HS-27A (cell line): ENCODE data around the gene TRAK1.

Experiments used
- DNase-seq: peaks from one replicate; pipeline ENCODE4 v3.0.0-alpha.2; 2012; ENCODE audit warnings: low read depth, missing footprints

Gene TRAK1

GRCh38 chr3:42068303-42069088, 22.7 kb upstream of the TRAK1 start:
- no peak for DNase-seq

DNA sequence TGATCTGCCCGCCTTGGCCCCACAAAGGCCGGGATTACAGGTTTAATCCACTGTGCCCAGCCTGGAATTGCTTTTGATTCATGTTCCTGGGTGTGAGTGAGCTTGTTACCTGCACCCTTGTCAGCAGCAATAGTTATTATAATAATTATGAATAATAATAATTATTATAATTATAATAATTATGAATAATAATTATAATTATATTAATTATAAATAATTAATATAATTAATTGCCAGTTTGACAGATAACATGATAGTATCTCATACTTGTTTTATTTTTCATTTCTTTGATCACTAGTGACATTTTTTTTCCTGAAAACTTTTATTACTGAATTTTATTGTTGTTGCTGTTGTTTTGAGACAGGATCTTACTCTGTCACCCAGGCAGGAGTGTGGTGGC, 21.1 kb upstream of the TRAK1 start:
- no peak for DNase-seq

- no peak for DNase-seq
Observed at GRCh38 chr3:42070524-42070923, 20.6 kb upstream of the TRAK1 start.

DNA sequence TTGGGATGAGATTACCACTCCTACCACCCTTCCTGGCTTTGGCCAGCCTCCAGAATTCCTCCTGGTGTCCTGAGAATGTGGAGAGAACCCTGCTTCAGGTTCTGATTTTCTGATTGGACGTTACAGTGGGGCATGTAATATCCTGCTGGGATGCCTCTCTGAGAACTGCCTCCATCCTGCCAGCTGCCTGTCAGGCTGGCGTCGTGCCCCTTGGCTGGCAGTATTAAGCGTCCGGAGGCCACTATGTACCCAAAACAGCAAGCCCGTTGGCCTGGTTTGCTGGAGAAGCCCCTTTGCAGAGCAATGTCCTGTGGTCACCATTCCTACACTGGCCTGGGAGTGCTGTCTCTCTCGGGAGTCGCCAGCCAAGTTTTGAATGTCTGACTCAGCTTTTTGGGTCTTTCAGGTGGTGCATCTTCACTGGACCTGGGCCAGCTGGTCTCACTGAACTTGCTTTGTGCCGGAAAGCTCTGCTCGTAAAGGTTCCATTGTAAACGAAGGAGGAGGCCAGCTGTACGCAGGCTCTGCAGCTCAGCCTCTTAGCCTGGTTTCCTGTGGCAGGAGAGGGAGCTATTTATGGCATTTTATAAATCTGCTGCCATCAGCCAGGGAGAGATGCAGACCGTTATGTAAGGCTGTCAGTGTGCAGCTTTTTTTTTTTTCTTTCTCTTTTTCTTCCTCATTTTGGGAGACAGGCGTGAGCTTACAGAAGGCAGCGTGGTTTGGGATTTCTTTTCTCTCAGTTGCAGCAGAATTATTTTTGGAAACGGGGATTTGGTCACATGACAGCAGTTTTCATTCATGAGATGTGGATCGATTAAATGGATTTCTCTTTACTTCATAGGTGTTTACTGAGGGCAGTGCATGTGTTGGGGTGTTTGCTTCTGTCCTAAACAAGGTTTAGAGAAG, 19.0 kb upstream of the TRAK1 start:
- peak; percentile 77 for DNase-seq

- DNase-seq = no peak
Observed at GRCh38 chr3:42072831-42073301, 18.3 kb upstream of the TRAK1 start.

DNA sequence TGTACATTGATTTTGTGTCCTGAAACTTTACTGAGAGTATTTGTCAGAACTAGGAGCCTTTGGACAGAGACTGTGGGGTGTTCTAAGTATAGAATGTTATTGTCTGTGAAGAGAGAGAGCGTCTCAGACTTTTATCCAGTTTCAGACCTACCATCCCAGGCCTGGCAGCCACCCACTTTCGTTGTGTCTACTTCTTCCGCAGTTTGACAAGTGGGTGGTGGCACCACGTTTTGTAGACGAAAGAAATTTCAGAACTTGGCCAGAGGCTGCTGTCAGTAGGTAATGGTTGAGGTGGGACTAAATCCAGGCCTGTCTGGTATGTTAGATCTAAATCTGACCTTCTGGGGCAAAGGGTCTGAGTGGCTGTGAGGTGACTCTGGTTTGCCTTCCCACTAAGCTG, 13.4 kb upstream of the TRAK1 start:
- no peak for DNase-seq

- no peak for DNase-seq
Observed at GRCh38 chr3:42078677-42079076, 12.5 kb upstream of the TRAK1 start.

DNA sequence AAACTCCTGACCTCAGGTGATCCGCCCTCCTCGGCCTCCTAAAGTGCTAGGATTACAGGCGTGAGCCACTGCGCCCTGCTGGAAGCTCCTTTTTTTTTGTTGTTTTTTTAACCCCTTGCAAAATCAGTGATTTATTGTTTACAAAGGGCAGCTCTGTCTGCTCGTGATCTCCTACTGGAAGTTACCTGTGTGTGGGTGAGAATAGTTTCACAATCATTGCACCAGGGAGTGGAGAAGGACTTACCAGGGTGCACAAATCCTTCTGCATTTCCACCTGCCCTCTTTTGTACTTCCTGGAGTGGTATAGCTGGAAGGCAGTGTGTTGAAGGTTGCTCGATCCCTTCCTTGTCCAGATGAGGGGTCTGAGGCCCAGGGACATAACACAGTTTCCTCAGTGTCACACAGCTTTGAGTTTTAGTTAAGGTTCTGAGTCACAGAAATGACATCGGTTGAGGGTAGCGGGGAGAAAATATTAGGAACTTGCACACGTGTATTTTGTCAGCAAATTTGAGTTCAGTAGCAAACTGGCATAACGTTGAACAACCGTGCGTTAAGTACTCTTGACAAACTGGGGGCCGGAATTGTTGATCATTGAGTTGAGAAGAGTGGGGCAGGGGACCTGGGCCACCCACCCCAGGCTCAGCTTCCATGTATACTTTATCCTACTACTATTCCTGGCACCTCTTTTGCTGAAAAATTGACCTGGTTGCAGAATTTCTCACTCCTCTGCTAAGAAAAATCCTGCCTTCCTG, 11.3 kb upstream of the TRAK1 start:
- no peak for DNase-seq

DNA sequence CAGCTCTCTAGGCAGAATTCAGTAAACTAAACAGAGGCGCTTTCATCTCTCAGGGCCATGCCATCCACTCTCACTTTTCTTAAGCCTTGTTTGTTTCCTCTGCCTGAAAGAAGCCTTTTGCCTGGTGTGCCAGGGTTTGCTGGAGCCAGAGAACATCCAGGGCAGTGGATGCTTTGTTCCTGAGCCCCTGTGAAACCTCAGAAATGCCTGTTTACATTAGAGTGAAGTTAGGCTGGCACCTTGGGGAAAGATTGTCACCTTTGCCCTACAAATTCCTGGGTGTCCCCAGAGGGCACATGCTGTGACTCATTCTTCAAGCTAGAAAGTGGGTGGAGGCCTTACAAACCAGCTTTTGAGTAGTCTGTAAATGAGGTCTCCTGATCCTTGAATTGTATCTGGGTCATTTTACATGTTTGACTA, 10.7 kb upstream of the TRAK1 start:
- DNase-seq = peak; percentile 85

GRCh38 chr3:42081838-42082473, 9.2 kb upstream of the TRAK1 start:
- no peak for DNase-seq

GRCh38 chr3:42084586-42084985, 6.6 kb upstream of the TRAK1 start:
- no peak for DNase-seq

GRCh38 chr3:42085641-42086376, 5.3 kb upstream of the TRAK1 start:
- no peak for DNase-seq

DNA sequence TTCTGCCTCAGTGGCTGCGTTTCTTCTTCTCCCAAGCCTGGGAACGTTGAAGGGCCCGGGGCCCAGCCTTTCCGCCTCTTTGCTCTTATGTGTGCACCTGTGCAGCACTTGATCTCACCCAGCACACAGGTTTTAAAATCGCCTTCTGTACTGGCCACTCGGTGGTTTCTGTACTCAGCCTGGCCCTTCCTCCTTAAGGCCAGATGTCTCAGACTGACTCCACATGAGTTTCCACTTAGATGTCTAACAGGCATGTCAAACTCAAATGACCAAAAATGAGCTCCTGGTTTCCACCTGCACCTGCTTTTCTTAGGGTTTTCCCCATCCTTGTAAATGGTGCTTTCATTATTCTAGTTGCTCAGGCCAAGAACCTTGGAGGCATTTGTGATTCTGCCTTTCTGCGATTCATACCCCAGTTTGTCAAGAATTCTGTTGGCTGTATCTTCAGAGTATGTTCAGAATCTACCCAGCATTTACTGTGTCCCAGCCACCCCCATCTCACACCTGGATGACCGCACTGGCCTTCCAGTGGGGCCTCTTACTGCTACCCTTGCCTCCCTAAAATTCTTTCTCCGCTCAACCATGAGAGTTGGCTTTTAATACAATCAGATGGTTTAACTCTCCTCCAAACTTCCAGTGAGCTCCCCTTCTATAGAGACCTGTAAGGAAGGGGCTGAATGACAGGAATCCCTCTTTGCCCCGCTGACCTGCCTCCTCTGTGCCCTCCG, 2.2 kb upstream of the TRAK1 start:
- DNase-seq = no peak

DNA sequence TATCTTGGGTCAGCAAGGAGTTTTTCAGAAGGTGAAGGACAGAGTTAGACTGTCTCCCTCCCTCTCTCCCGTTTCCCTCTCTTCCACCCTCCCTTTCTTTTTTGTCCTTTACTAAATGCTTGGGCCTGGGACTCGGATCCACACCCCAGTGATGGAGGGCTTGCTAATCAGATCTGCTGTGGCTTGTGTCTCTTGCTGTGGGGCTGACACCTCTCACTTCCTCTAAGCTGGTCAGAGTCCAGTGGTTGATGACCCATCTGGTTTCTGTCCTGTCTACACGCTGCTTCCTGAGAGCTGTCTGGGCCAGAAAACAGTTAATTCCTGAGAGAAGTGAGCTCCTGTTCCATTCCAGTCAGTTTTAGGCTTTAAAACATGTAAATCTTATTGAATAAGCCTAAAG, 849 bp downstream of the TRAK1 start:
- no peak for DNase-seq

- no peak for DNase-seq
Observed at GRCh38 chr3:42094128-42094527, 3.0 kb downstream of the TRAK1 start.

DNA sequence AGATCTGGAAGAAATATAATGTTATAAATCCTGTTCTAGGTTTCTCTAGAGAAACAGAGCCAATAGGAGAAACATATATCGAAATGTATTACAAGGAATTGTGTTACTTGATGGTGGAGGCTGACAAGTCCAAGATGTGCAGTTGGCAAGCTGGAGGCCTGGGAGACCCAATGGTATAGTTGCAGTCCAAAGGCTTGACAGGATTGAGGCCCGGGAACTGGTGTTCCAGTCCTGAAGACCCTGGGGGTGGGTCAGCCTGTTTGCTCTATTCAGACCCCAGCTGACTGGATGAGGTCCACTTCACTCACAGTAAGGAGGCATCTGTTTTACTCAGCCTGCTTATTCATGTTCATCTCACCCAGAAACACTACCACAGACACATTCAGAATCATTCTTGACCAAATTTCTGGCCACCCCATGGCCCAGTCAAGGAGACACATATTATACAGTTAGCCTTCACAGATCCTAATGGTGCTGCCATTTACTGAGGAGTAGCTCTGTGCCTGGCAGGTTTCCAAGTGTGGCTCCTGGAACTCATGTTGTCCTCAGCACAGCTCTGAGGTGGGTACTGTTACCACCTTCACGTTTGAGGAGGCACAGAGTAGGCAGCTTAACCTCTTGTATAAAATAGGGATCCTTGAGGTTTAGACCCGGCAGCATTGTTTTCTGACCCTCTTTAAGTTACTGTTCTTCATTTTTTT, 3.7 kb downstream of the TRAK1 start:
- DNase-seq = no peak

GRCh38 chr3:42095540-42095939, 4.4 kb downstream of the TRAK1 start:
- no peak for DNase-seq

GRCh38 chr3:42096796-42097565, 5.8 kb downstream of the TRAK1 start:
- DNase-seq = no peak

DNA sequence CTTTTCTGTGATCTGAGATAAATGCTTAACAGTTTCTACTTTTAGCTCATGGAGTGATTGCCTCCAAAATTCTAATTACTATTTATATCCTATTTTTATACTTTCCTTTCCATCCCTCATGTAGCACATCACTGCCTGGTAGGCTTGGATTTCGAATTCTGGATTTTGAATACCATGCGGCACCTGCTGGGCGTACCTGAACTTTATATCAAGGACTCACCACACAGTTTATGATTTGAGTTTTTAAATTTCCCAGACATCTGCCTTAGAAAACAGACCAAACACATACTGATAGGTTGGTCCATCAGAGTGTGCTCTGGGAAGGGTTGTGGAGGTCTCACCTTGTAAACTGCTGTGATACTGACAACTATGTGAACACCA, 6.4 kb downstream of the TRAK1 start:
- DNase-seq = no peak
